Neutrophil (primary cell): ENCODE data around the gene MBD5.

Experiments used
- H3K27ac ChIP-seq: fragments of 200-600 bp; sonication (generic); 2 replicates; pipeline ENCODE4 v1.5.1; 2016; ENCODE audit warnings: mild to moderate bottlenecking, moderate library complexity
- H3K27me3 ChIP-seq: fragments of 200-600 bp; sonication (generic); 2 replicates; pipeline ENCODE4 v1.6.0; 2016; ENCODE audit warnings: mild to moderate bottlenecking
- H3K36me3 ChIP-seq: fragments of 200-600 bp; sonication (generic); 2 replicates; pipeline ENCODE4 v1.5.1; 2017
- H3K4me1 ChIP-seq, 2 experiments: fragments of 200-600 bp in 1 of 2; sonication (generic) in 1 of 2; 1 replicate in 1 of 2; 2 replicates in 1 of 2; pipeline versions ENCODE4 v1.5.1 to v1.6.1; 2013 to 2016; ENCODE audit warnings: low read depth in 1 of 2, low read length in 1 of 2, mild to moderate bottlenecking in 1 of 2, moderate library complexity in 1 of 2; ENCODE audit not compliant: control insufficient read depth in 1 of 2, insufficient read depth in 1 of 2
- H3K4me3 ChIP-seq, 2 experiments: fragments of 200-600 bp in 1 of 2; sonication (generic) in 1 of 2; 1 replicate in 1 of 2; 2 replicates in 1 of 2; pipeline ENCODE4 v1.5.1; 2013 to 2016; ENCODE audit warnings: low read depth in 1 of 2, low read length in 1 of 2, mild to moderate bottlenecking in 1 of 2, moderate library complexity in 1 of 2
- H3K9me3 ChIP-seq: fragments of 200-600 bp; sonication (generic); 2 replicates; pipeline ENCODE4 v1.5.1; 2016
- TF ChIP-seq, protein P1 (sequence below): fragments of 200-600 bp; sonication (generic); IDR thresholded peaks from 2 replicates; pipeline ENCODE4 v1.5.1; 2016; ENCODE audit warnings: antibody characterized with exemption

The MBD5 gene

DNA sequence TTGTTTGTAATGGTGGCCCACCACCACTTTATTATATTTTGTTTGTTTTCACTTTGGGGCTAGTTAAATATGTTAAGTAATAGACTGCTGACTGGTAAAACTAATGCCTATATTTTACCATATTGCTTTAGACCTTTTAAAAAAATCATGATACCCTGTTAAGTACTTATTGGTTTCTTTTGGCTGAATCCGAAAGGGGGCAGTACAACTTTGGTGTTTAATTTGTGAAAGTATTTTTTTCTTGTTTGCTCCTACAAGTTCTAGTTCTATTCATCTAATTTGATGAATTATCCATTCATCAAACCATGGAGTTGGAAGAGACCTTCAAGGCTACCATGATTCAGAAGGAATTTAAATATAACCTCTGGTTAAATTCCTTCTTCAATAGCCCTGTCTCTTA is 147.0 kb downstream of the MBD5 start:
- no peaks in the 10 kb centered on the region for H3K9me3 ChIP-seq
- no peaks in the 10 kb centered on the region for H3K27me3 ChIP-seq
- no peaks in the 10 kb centered on the region for H3K36me3 ChIP-seq
- no peaks in the 10 kb centered on the region for H3K4me1 ChIP-seq
- TF ChIP-seq, protein P1, sequence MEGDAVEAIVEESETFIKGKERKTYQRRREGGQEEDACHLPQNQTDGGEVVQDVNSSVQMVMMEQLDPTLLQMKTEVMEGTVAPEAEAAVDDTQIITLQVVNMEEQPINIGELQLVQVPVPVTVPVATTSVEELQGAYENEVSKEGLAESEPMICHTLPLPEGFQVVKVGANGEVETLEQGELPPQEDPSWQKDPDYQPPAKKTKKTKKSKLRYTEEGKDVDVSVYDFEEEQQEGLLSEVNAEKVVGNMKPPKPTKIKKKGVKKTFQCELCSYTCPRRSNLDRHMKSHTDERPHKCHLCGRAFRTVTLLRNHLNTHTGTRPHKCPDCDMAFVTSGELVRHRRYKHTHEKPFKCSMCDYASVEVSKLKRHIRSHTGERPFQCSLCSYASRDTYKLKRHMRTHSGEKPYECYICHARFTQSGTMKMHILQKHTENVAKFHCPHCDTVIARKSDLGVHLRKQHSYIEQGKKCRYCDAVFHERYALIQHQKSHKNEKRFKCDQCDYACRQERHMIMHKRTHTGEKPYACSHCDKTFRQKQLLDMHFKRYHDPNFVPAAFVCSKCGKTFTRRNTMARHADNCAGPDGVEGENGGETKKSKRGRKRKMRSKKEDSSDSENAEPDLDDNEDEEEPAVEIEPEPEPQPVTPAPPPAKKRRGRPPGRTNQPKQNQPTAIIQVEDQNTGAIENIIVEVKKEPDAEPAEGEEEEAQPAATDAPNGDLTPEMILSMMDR: no peak
- no peak overlapping the region for H3K4me3 ChIP-seq
- H3K27ac ChIP-seq: no peak overlapping the region

- H3K4me3 ChIP-seq: no peak overlapping the region
- TF ChIP-seq, protein P1: no peak
- H3K36me3 ChIP-seq: no peaks in the 10 kb centered on the region
- no peak overlapping the region for H3K27ac ChIP-seq
- no peaks in the 10 kb centered on the region for H3K27me3 ChIP-seq
- no peaks in the 10 kb centered on the region for H3K4me1 ChIP-seq
- H3K9me3 ChIP-seq: no peaks in the 10 kb centered on the region
Measured at GRCh38 chr2:148172131-148172753, 151.4 kb downstream of the MBD5 start.

GRCh38 chr2:148173168-148173567 is 152.3 kb downstream of the MBD5 start:
- no peaks in the 10 kb centered on the region for H3K27me3 ChIP-seq
- H3K4me3 ChIP-seq: no peak overlapping the region
- H3K36me3 ChIP-seq: no peaks in the 10 kb centered on the region
- TF ChIP-seq, protein P1: no peak
- H3K4me1 ChIP-seq: no peaks in the 10 kb centered on the region
- no peaks in the 10 kb centered on the region for H3K9me3 ChIP-seq
- H3K27ac ChIP-seq: no peak overlapping the region

- Histone ChIP-seq H3K4me1 (no peaks in the 10 kb centered on the region), H3K9me3 (no peaks in the 10 kb centered on the region), H3K27me3 (no peaks in the 10 kb centered on the region), H3K36me3 (peaks cover 17% of the 10 kb centered on the region), H3K4me3 (no peak overlapping the region), H3K27ac (no peak overlapping the region)
- TF ChIP-seq, protein P1: no peak
Measured at GRCh38 chr2:148177559-148177958, 156.7 kb downstream of the MBD5 start.

DNA sequence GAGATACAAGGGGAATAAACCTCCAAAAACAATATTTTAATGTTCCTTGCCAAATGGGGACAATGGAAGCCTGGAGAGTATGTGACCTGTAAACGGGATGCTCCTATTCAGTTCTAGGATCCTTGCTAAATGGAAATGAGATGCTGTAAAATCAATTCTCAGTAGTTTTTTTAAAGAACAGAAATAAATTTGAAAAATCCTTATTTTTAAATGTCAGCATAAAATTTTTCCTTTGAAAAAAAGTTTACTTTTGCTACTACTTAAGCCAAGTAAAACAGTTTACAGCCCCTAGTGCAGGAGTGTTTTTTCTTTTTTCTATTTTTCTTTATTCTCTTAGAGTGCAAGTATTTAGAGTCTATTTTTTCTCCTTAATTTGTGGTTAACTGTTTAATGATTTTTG is 158.8 kb downstream of the MBD5 start:
- TF ChIP-seq, protein P1: no peak
- no peak overlapping the region for H3K27ac ChIP-seq
- H3K4me1 ChIP-seq: no peaks in the 10 kb centered on the region
- no peaks in the 10 kb centered on the region for H3K27me3 ChIP-seq
- H3K9me3 ChIP-seq: no peaks in the 10 kb centered on the region
- H3K36me3 ChIP-seq: peaks cover 17% of the 10 kb centered on the region
- no peak overlapping the region for H3K4me3 ChIP-seq
